Ovary (tissue), 9 donors: Measurements from ENCODE around the gene SEMA3C. TPM values are rescaled to one million over a fixed set of nuclear protein-coding genes. Genes with fewer than 3 reads are reported as not detected.

Source experiments
- DNase-seq, 5 donors: peaks; one replicate each; pipeline ENCODE4 v3.0.0-alpha.2; 2019 to 2020
- H3K27ac ChIP-seq, 2 donors: fragments of 200-600 bp; one replicate each; pipeline versions ENCODE4 v1.5.1 to v1.8.0; 2019 to 2022
- H3K27me3 ChIP-seq: fragments of 200-600 bp; one replicate; pipeline ENCODE4 v1.8.0; 2022
- H3K36me3 ChIP-seq: fragments of 200-600 bp; sonication (generic); one replicate; pipeline ENCODE4 v1.5.1; 2019
- H3K4me1 ChIP-seq: one replicate; pipeline ENCODE4 v1.8.1; 2013; ENCODE audit warnings: mild to moderate bottlenecking, moderate library complexity; ENCODE audit not compliant: insufficient read depth
- H3K4me3 ChIP-seq: fragments of 200-600 bp; sonication (generic); one replicate; pipeline ENCODE4 v1.5.1; 2017
- H3K9me3 ChIP-seq, 2 donors: fragments of 200-600 bp in 1 of 2; sonication (generic) in 1 of 2; one replicate each; pipeline versions ENCODE4 v1.5.1 to v1.8.1; 2013 to 2019; ENCODE audit warnings: mild to moderate bottlenecking in 1 of 2, moderate library complexity in 1 of 2
- CTCF ChIP-seq, 3 donors: fragments of 450-650 bp in 2 of 3; fragments of 200-600 bp in 1 of 3; IDR thresholded peaks; one replicate each; pipeline versions ENCODE4 v1.5.1 to v1.8.0; 2016 to 2022; ENCODE audit warnings: antibody characterized with exemption in 3 of 3, mild to moderate bottlenecking in 1 of 3
- EP300 ChIP-seq: sonication (generic); formaldehyde crosslinking; IDR thresholded peaks from one replicate; pipeline ENCODE4 v1.6.1; 2017; ENCODE audit warnings: antibody characterized with exemption
- POLR2A ChIP-seq: fragments of 450-650 bp; IDR thresholded peaks from one replicate; pipeline ENCODE4 v1.6.1; 2017; ENCODE audit warnings: antibody characterized with exemption, mild to moderate bottlenecking, moderate library complexity
- WGBS, 3 donors: extraction: QIAGEN DNeasy Blood & Tissue Kit in 1 of 3; methylation state at CpG; one replicate each; pipeline versions ENCODE4 v1.1.5 to v1.1.7; 2013 to 2017; 5-methylcytosine and 5-hydroxymethylcytosine counted together
- intact Hi-C, 4 donors: fragments of 100-400 bp; cut with DNase I; formaldehyde crosslinking; loops; one replicate each; pipeline versions ENCODE4 v1.11.0 to v1.15.1; 2022 to 2023
- polyA plus RNA-seq, 2 donors: library from polyadenylated mRNA; stranded (reverse); fragments of 200-250 nt in 1 of 2; fragments of 350-450 nt in 1 of 2; fragmentation: Illumina TruSeq in 1 of 2; extraction: RNeasy Lipid Tissue Mini Kit (QIAGEN cat#74804) in 1 of 2; gene quantifications; one replicate each; pipeline ENCODE4 v1.2.3, GENCODE V29; 2013 to 2014
- total RNA-seq, 7 donors: library from RNA; depleted of rRNA in 2 of 7; stranded (reverse); fragments of >200 nt in 2 of 7; fragmentation: NEBNext Ultra II Directional in 3 of 7; extraction: Animal tissue kit (Norgen Biotek cat#: 25700) in 3 of 7; gene quantifications; one replicate each; pipeline versions ENCODE4 v1.1.0 to v1.2.4, GENCODE V29; 2016 to 2023
- donor health status: DM: no; HTN: no; CAD: no; lungs with moderate emphysema.
- donor health status: DM: no; HTN: no; CAD: no.
- donor health status: Bipolar disorder and iron deficiency.
- donor health status: DM: yes; HTN: yes; CAD: no.
- donor health status: DM: no; HTN: no; CAD: no.
- donor health status: DM: yes; HTN: yes; CAD: no.

SEMA3C gene
- total and polyA plus RNA-seq, 9 donors = 20.1 to 91.9 (median 53.5) TPM

GRCh38 chr7:80960244-80960795 lies 41.5 kb upstream of the SEMA3C start:
- no peak for DNase-seq
- no peaks in the 10 kb centered on the region for H3K36me3 ChIP-seq
- intact Hi-C loops = no loop called here

GRCh38 chr7:80957226-80957777 lies 38.5 kb upstream of the SEMA3C start:
- no peak for TF ChIP-seq POLR2A
- no peak for TF ChIP-seq EP300
- no peak for TF ChIP-seq CTCF (IDR thresholded peaks at IDR 0.05)
- Histone ChIP-seq H3K4me1 (no peaks in the 10 kb centered on the region), H3K27me3 (no peaks in the 10 kb centered on the region), H3K27ac (no peak overlapping the region), H3K4me3 (no peak overlapping the region), H3K36me3 (no peaks in the 10 kb centered on the region), H3K9me3 (no peaks in the 10 kb centered on the region)
- no peak for DNase-seq
- intact Hi-C loops = no loop called here
- 87 to 91% (median 89%) methylated on average over 3 of the region's 3 CpGs for WGBS, 3 donors

More at GRCh38 chr7:80960244-80960795, 41.5 kb upstream of the SEMA3C start:
- Histone ChIP-seq H3K9me3 (no peaks in the 10 kb centered on the region), H3K27ac (no peak overlapping the region), H3K4me3 (no peak overlapping the region), H3K4me1 (no peaks in the 10 kb centered on the region), H3K27me3 (no peaks in the 10 kb centered on the region)
- WGBS, 3 donors = 79 to 88% (median 81%) methylated on average over 2 of the region's 2 CpGs
- TF ChIP-seq POLR2A (no peak), CTCF (IDR thresholded peaks at IDR 0.05) (no peak), EP300 (no peak)

- intact Hi-C loops = no loop called here
- Histone ChIP-seq H3K27ac (no peak overlapping the region), H3K27me3 (no peaks in the 10 kb centered on the region), H3K4me1 (no peaks in the 10 kb centered on the region), H3K9me3 (no peaks in the 10 kb centered on the region), H3K4me3 (no peak overlapping the region), H3K36me3 (no peaks in the 10 kb centered on the region)
- WGBS, 3 donors = 76 to 90% (median 85%) methylated on average over 1 of the region's 1 CpG
- no peak for DNase-seq
- TF ChIP-seq CTCF (IDR thresholded peaks at IDR 0.05) (no peak), EP300 (no peak), POLR2A (no peak)
Observed at GRCh38 chr7:80954191-80954590, 35.3 kb upstream of the SEMA3C start.

- intact Hi-C loops = no loop called here
Observed at GRCh38 chr7:80950550-80950967, 31.7 kb upstream of the SEMA3C start.

More at GRCh38 chr7:80950550-80950967, 31.7 kb upstream of the SEMA3C start:
- TF ChIP-seq POLR2A (no peak), EP300 (no peak), CTCF (IDR thresholded peaks at IDR 0.05) (no peak)
- DNase-seq = no peak
- Histone ChIP-seq H3K4me1 (no peaks in the 10 kb centered on the region), H3K9me3 (no peaks in the 10 kb centered on the region), H3K27me3 (no peaks in the 10 kb centered on the region), H3K4me3 (no peak overlapping the region), H3K36me3 (no peaks in the 10 kb centered on the region), H3K27ac (no peak overlapping the region)
- WGBS, 3 donors = 10 to 31% (median 19%) methylated on average over 2 of the region's 2 CpGs
